ENCODE results near the gene SGMS2.
A peak's percentile ranks its signal among the peaks of the same experiment; 100 is the strongest.

Gene SGMS2

DNA sequence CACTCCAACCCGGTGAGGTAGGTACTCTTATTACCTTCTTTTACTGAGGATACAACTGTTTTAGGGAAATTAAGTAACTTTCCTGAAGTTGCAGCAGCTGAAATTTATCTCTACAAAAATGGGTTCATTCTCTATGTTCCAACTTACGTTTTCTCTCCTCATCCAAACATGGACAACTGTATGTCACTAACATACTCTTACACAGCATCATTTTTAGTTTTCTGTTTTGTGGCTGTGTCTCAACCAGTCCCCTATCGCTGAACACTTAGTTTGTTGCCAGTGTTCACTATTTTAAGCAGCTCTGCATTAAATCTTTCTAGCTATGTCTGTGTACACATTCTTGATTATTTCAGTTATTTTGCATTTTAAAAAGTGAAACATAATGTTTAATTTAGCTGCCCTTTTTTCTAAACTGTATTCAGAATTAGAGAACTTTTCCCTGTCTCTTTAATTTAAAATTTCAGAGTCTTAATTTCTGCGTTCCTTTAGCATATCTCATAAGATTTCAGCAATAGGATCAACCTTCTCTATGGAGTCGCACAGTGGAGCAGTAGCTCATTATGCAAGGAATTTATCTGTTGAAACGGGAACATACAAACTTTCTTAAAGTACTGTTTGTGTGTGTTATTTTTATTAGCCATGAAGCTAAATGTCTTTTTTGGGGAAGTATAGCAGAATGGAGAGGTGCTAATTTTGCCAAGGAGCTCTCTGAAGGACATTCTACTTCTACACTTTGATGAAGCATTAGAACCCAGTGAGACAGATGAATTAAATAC lies 3.8 kb downstream of the SGMS2 start:
- no peak for DNase-seq (ENCODE audit: low spot score)

DNA sequence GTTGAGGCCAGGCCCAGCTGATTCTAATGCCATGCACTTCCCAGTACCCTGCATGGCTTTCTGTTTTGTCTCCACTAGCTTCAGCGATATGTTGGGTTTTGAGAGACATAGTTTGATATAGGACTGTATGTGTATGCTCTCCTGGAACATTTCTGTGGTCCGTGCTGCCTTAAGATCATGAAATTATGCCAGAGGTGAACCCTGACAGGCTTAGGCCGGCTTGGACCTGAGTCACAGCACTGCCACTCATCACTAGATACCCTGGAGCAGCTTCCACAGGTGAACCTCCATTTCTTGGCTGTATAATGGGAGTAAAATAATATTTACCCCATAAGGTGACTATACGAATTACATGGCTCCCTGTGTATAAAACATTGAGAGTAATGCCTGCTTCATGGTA lies 6.4 kb downstream of the SGMS2 start:
- no peak for DNase-seq (ENCODE audit: low spot score)

DNA sequence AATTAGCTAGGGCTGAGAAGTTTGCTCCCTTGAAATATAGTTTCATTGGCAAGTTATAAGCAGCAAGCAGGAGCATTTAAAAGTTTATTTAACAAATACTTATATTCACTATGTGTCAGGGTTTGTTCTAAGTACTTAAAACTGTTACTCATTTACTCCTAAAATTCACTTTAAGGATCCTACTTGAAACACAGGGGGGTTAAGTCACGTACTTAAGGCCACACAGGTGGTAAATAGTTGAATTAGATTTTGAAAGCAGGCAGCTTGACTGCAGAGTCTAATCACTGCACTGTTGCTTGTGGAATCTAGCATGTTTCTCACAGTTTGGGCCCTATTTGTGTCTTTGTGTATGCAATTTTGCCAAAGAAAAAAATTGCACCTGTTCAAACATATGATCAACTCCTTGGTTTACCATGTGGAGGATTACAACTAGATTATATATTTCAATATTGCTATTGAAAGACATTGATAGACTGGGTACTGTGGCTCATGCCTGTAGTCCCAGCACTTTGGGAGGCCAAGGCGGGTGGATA lies 7.6 kb downstream of the SGMS2 start:
- DNase-seq (ENCODE audit: low spot score): no peak

DNA sequence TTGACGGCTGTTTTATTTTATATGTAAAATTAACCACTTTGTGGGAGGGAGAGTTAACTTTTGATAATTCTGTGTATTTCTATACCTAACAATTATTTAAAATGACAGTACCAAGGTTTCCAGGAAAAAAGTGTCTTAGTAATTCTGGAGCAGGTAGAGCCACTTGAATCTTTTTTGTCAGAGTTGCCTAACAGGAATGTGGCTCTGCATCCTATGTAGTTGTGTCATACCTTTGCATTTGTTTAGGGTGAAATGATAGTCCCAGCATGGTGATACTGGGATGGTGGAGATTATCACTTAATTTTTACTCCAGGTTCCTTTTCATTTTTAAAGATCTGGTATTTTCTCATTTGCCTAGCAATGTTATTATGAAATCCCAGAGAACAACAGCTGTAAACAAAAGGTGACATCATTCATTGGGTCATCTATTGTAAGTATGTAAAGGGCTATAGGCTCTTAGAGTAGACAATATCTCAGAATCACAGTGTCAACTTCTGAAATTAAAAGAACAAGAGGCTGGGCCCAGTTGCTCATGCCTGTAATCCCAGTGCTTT lies 9.6 kb downstream of the SGMS2 start:
- no peak for DNase-seq (ENCODE audit: low spot score)

DNA sequence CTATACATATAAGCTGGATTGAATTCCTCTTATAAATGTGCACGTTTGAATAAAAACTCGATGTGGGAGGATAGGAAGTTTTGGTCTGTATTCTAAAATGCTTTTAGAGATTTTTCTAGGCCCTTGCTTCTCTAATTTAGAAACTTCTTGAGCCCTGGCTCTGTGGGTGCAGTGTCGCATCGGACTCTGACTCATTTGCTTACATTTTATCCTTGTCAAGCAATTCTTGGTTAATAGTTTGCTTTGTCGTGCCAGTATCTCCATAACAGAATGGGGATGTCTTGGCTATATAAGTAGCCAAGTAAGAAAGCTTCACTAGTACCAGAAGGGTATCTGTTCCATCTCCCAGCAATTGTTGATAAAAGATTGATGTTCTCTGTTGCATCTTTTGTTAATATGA lies 10.7 kb downstream of the SGMS2 start:
- DNase-seq (ENCODE audit: low spot score): peak; percentile 28

DNA sequence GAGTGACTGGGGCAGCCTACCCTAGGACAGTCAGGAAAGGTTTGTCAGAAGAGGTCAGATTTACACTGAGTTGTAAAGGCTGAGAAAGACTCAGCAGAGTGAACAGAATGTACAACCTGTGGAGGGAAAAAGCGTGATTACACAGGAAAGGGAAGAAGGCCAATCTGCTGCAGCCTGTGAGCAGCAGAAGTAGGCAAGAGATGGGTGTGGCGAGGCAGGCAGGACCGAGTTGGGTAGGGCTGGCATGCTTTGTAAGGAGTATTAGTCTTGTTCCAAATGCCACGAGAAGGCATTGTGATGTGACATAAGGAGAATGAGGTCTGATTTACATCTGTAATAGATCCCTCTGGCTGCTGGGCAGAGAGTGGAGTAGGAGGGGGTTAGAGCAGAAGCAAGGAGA lies 12.6 kb downstream of the SGMS2 start:
- DNase-seq (ENCODE audit: low spot score): no peak

DNA sequence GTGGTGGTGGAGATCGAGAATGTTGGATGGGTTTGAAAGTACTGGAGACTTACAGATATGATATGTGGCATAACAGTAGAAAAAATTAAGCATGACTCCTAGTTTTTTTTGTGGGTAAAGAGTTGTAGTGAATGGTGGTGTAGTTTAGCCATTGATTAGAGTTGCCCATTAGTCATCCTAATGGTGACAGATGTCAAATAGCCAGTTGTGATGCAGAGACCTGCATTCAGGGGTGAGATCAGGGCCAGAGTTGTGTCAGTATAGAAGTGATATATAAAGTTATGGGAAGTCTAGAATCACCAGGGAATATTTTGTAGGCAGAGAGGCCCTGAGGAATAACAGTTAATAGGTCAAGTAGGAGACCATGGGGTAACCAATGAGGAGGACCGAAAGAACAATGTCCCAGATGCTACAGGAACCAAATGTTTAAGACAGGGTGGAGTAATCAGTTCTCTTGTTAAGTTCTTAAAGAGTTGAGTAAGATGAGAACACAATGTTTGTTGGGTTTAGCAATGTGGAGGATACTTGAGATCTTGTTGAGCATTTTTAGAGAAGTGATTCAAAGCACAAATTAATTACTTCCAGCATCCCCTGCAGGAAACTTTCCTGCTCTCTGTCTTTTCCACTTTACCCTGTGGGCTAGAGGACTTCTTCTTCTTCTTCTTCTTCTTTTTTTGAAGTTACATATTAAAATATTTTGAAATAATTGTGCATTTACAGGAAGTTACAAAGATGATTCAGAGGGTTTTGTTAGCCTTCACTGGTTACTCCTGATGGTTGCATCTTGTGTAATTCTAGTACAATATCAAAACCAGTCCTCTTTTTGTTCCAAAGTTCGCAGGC lies 13.3 kb downstream of the SGMS2 start:
- no peak for DNase-seq (ENCODE audit: low spot score)

DNA sequence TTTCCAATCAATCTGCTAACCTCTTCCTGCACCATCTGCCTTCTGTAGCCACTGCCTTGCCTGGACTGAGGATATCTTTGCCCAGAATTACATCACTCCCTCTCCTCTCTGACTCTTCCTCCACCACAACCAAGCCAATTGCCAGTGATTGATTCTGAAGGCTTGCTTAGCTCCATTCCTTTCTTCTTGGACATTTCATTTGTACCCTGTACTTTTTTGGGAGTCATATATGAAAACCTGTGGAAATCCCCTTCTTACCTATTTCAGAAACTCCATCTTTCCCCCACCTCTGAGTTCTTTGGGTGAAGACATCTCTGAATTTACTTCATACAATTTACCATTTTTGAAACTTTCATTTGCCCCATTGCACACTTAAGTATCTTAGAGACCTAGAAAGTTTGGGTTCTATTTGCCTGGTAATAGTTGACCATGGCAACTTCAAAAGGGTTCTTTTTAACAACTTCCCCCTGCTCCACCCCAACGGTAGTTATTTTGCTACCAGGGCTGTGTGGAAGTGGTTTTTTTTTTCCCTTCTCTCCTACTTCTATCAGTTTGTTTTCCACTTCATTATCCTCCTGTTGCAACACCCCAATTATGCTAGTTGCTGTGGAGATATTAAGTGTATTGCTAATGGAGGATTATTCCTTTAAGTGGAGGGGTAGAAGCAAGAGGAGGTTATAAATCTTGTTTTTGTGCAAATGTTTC lies 14.3 kb downstream of the SGMS2 start:
- no peak for DNase-seq (ENCODE audit: low spot score)

DNA sequence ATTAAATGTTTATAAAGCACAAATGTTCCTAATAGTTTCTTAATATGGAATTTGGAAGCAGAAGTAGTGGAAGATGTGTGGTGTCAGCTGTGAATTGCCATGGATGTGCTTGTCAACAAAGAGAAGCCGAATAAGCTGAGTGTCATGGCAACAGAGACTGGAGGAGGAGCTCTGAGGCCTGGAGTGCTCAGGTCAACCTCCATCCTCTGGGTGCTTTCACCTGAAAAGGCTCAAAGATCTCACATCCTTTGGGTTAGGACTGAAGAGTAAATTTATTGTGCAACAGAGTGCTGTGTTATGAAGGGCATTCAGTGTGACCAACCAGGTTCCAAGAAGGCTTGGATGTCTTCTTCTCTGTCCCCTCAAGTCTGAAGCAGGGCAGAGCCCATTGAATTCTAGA lies 18.7 kb downstream of the SGMS2 start:
- no peak for DNase-seq (ENCODE audit: low spot score)

DNA sequence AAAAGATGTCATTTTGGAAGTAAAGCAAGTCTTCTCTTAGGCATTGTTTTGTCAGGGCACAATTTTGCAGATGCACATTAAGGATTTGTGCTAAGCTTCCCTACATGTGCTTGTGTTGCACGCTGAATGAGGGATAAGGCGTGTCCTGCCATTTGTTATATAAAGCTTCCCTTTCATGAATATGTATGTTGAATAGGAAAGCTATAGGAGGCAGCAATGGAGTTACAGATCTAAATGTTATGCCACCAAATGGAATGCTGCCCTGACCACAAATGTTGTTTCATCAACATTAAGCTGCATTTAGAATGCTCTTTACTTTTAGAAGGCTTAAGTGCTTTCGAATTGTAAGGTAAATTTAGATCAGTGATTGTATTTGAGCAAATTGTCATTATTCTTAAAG lies 20.9 kb downstream of the SGMS2 start:
- DNase-seq (ENCODE audit: low spot score): no peak

DNA sequence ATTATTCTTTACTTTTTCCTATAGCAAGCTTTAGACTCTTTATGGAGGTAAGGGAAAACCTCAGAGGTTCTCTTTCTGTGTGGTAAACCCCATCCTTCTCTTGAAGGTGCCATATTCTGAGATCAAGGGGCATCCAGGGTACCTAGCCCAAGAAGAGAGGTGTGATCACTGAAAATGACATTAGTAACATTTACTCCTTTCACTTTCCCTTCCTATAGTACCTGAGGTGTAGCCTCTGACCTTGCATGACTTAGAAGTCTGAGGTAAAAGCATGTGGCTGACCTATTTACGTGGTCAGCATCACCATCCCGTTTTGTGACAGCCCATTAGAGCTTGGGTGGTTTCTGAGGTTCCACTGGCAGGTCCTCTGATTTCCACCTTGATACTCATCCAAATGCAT lies 25.7 kb downstream of the SGMS2 start:
- DNase-seq (ENCODE audit: low spot score): no peak

DNA sequence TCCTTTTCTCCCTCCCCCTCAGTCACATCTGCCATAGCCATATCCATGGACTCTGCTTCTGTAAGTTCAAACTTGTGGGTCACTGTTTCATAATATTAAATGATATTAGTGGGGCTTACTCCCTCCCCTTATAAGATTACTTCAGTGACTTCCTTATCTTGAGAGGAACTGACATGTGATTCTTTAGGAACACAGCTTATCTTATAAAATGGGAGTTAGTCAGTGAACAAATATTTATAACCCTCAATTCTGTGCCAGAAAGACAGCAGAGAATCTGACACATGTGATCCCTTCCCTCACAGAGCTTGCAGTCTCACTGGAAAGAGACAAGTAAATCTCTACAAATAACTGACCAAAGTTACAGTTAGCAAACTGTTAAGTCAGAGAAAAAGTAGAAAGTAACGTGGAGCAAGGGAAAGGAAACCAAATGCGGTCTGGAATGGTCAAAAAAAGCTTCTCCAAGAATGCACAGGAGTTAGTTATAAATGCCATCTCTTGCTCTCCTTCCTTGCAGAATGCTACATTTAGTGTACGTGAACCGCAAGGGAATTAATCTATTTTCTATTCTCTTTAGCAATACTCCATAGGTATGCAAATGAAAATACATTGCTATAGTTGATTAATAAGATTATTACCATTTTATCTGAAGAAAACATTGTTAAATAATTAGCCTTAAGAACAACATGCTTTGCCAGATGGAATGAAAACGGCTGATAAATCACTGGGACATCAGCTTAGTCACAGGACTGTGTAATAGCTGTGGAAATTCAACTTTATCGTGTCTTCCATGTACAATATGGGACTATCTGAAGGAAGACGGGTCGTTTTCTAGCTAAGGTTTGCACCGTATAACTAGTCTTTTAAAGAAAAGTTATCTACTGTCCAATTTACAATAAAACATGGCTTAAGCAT lies 29.0 kb downstream of the SGMS2 start:
- DNase-seq (ENCODE audit: low spot score): no peak

DNA sequence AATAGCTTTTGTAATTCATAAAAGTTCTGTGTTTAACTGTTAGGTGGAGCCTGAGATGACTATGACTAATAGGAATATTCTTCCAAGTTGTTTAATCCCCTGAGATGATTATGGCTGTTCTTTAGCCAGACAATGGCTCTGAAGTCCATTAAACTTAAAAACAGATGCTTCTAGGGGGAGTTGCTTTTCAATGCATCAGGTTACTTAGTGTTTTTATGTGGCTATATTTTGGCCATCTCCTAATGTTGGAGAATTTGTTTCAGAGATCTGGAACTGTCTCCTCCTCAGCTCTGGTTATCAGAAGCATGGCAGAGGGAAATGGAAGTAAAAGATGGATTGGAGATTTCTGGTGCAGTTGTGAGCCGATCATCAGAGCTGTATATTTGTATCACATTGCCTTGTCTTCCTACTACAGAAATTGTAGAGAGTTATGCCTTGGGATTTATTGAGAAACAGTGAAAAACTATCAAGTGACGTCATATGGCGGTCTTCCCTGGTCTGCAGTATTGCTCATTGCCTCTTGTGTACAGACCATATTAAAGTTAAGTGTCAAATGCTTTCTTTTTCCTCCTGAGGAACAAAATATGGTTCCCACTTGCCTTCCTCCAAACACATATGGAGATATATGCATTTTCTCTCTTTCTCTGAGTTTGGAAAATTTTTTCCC lies 29.8 kb downstream of the SGMS2 start:
- DNase-seq (ENCODE audit: low spot score): no peak

DNA sequence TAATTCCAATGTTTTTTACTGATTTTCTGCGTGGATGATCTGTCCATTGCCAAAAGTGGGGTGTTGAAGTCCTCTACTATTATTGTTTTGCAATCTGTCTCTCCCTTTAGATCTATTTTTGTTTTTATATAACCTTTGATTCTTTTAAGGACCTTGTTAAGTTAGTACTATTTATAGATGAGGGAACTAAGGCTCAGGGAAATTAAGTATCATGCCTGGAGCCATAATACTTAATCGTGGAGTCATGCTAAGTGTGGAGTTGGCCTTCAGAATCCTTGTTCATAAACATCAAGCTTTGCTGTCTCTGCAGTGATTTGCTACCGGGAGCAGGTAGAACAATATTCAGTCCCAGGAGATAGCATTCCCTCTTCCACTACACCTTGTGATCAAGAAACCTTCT lies 31.0 kb downstream of the SGMS2 start:
- no peak for DNase-seq (ENCODE audit: low spot score)

DNA sequence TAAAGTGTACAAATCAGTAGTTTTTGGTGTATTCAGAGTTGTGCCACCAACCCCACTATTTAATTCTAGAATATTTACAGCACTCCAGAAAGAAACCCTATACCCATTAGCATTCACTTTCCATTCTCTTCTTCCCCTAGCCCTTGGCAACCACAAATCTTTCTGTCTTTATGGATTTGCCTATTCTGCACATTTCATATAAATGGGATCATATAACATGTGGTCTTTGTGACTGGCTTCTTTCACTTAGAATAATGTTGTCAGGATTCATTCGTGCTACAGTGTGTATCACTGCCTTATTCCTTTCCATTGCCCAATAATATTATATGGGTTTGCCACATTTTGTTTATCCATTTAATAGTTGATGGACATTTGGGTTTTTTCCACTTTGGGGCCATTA lies 32.2 kb downstream of the SGMS2 start:
- DNase-seq (ENCODE audit: low spot score): no peak

DNA sequence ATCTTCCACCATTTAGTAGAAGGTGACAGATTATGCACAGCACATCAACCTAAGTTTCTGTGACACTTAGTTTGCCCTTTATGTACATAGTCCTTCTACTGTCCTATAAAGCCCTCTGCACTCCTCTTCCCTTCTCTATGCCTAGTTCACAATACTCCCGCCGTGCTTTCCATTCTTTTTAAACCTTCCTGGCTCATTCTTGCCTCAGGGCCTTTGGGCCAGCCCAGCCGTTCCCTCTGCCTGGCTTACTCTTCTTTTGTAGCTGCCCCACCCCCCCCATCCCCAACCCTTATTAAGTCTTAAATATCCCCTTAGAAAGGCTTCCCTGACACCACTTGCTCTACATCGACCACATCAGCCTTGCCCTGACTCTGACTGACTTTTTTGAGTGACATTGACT lies 33.0 kb downstream of the SGMS2 start:
- DNase-seq (ENCODE audit: low spot score): no peak

DNA sequence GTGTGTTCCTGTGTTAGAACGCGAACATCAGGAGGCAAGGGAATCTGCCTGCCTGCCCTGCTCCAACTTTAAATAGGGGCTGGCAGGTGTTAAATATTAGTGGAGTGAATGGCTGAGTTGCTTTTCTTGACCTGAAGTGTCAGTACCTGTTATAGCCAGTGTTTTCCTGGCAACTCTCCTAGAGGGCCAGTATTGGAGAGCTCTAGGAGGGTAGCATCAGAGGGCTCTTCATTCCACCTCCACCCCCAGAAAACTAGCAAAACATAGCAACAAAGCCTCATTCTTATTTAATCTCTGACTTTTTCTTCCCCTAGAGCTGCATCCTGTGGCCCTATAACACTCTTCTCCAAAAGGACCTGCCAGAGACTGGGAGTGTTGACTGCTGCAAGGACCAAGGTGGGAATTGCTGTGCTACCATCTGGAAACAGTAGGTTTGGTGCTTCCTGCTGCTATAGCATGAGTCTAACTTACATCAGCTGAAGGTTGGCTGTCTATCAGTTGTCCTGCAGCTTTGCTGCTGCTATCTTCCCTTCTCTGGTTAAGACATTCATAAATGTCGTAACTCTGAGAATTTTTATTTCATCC lies 33.5 kb downstream of the SGMS2 start:
- DNase-seq (ENCODE audit: low spot score): no peak

DNA sequence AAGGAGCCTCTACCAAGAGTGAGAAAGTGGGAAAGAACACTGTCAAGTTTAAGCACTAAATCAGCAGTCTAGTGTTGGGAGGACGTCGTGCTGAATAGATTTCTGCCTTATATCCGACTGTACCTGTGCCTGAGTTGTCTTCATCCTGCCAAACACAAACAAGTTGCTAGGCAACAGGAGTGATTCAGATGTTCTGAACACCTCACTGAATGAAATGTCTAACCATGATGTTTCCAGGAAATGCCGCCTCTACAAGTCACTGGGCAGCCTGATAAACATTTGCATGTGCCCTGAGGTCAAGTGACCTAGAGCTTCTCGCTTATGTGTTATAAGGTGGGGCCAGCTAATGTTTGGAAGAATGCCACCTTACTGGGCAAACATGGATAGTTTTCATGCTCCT lies 37.9 kb downstream of the SGMS2 start:
- DNase-seq (ENCODE audit: low spot score): no peak

DNA sequence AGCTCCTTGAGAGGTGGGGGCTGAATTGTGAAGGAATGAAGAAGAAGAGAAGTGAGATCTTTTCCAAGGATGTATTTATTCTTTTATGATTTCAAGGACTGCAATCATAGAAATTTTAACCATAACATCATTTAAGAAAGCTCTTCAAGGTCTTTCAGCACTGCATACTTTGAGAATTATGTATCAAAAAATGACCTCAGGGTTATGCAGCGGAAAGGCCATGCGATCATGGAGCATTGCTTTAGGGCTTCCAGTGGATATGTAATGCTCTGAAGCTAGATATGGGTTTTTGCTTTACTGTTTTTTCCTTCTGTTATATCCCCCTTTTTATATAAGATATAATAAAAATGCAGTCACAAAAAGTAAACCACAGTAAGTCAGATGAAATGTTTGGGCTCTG lies 38.7 kb downstream of the SGMS2 start:
- no peak for DNase-seq (ENCODE audit: low spot score)

DNA sequence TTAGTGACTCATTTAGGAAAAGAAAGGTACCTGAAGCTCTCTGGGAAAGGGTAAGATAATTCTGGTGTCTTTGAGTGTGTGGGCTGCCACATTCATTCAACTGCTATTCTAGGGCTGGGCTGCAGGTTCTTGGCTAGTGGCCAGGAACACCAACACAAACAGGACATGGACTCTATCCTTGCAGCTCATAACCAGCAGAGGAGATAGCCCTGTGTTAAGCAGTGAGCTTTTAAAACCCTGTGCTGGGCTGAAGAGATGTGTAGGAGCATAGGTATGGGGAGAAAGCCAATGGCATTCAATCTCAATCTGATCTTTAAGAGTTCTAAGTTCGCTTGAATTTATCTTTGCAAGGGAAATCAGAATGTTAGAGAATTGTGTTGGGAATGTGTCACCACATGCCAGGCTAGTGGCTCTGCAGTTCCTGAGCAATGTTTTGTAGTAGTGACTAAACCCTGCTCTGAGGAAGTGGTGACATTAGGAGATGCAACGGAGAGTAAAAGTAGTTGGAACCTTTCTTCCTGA lies 39.2 kb downstream of the SGMS2 start:
- DNase-seq (ENCODE audit: low spot score): no peak

Data from AG08396 (cell line).